ES-I3 (cell line): Measurements from ENCODE around the gene MED23.

ENCODE experiments used
- H3K36me3 ChIP-seq: 2 replicates; pipeline ENCODE4 v1.6.1; 2013; ENCODE audit warnings: mild to moderate bottlenecking, low read length, control low read depth, moderate library complexity; ENCODE audit not compliant: insufficient read depth
- H3K4me1 ChIP-seq: 2 replicates; pipeline ENCODE4 v1.6.1; 2013; ENCODE audit warnings: mild to moderate bottlenecking, control low read depth, low read length; ENCODE audit not compliant: insufficient read depth
- H3K9ac ChIP-seq: 2 replicates; pipeline ENCODE4 v1.6.1; 2013; ENCODE audit warnings: low read depth, mild to moderate bottlenecking, low read length, moderate library complexity
- H3K9me3 ChIP-seq: 2 replicates; pipeline ENCODE4 v1.6.1; 2013; ENCODE audit warnings: mild to moderate bottlenecking, low read length, moderate library complexity; ENCODE audit not compliant: control insufficient read depth, insufficient read depth

The MED23 gene

DNA sequence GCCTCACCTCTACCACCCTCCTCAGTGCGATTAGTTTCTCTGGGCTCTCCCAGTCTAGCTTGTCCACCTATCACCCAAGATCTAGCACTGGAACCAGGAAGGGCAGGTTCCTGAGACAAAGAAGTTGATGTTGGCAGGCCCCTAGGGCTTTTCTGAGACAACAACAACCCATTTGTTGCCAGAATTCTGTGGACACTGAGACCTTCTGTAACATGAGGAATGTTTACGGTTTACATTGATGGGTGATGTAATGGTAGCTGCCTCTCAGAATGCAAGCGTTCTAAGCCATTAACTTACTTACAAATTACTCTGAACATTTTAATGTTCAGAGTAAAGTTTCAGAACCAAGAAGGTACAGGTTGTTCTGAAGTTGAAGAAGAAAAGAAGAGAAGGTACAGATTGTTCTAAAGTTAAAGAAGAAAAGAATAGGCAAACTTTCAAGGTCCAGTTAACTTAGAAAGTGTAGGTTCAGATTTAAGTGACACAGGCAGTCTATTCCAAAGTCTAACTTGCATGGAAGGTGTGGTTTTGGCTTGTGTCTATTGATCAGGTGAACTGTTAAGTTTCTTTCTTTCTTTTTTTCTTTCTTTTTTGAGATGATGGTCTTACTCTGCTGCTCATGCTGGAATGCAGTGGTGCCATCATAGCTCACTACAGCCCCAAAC lies 3.7 kb upstream of the MED23 start:
- no peaks in the 10 kb centered on the region for H3K36me3 ChIP-seq
- no peak overlapping the region for H3K9ac ChIP-seq
- H3K4me1 ChIP-seq = peaks cover 8% of the 10 kb centered on the region; the same call in 1 of the 2 replicates
- no peaks in the 10 kb centered on the region for H3K9me3 ChIP-seq

- no peaks in the 10 kb centered on the region for H3K36me3 ChIP-seq
- H3K9me3 ChIP-seq = no peaks in the 10 kb centered on the region
- peaks cover 8% of the 10 kb centered on the region; the same call in 1 of the 2 replicates for H3K4me1 ChIP-seq
- no peak overlapping the region for H3K9ac ChIP-seq
Measured at GRCh38 chr6:131629651-131630050, 1.6 kb upstream of the MED23 start.

DNA sequence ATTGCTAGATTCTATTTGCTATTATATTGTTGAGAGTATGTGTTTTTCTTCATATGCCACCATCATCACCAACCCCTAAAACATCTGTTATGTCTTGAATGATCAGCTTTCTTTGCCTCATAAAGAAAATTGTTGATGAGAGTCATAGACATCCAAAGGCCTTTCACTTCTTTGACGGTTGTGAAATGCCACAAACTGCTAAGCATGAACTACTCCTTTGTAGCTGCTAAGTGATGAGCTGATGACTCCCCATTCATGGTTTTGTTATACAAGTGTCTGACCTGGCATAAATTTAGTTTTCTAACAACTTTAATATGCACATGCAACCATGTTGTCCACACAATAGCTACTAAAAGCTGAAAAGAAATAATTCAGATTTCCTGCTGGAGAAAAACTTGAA lies 684 bp upstream of the MED23 start:
- no peak overlapping the region; the same call in 1 of the 2 replicates for H3K9ac ChIP-seq

GRCh38 chr6:131615275-131615674 lies 12.8 kb downstream of the MED23 start:
- Histone ChIP-seq H3K9ac (no peak overlapping the region), H3K36me3 (peaks cover 9% of the 10 kb centered on the region), H3K9me3 (no peaks in the 10 kb centered on the region), H3K4me1 (no peaks in the 10 kb centered on the region)

More for the DNA sequence above, 684 bp upstream of the MED23 start:
- Histone ChIP-seq H3K9me3 (no peaks in the 10 kb centered on the region), H3K4me1 (peaks cover 8% of the 10 kb centered on the region; the same call in 1 of the 2 replicates), H3K36me3 (no peaks in the 10 kb centered on the region)

- Histone ChIP-seq H3K9me3 (no peaks in the 10 kb centered on the region), H3K4me1 (no peaks in the 10 kb centered on the region), H3K36me3 (peaks cover 7% of the 10 kb centered on the region), H3K9ac (no peak overlapping the region)
Measured at GRCh38 chr6:131613296-131613925, 14.6 kb downstream of the MED23 start.

DNA sequence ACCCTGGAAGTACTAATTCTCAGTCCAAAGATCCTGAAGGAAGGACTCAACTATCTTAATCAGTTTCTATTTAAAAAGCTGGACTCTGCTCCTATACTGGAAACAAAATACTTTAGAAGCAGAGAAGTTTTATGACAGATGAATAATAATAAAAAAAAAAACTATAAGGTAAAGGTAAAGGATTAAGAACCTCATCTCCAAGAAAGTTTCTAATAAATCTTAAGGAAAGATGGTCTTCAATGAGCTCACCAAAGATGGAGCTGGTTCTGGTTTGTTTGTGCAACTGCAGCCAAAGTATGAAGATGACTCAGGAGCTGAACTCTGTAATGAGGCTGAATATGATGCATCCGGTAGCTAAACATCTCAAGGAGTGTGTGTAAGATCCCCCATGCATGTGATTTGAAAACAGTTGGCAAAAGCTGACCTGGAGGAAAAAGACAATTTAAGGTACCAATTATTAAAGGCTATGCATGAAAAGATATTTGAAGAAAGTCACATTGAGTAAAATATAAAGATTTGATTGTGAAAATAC lies 25.2 kb downstream of the MED23 start:
- Histone ChIP-seq H3K9ac (no peak overlapping the region), H3K9me3 (no peaks in the 10 kb centered on the region), H3K4me1 (no peaks in the 10 kb centered on the region), H3K36me3 (peaks cover 13% of the 10 kb centered on the region; the same call in 1 of the 2 replicates)

GRCh38 chr6:131600716-131601115 lies 27.3 kb downstream of the MED23 start:
- H3K36me3 ChIP-seq = peaks cover 16% of the 10 kb centered on the region; the same call in 1 of the 2 replicates
- H3K9me3 ChIP-seq = no peaks in the 10 kb centered on the region
- no peak overlapping the region for H3K9ac ChIP-seq
- no peaks in the 10 kb centered on the region for H3K4me1 ChIP-seq

DNA sequence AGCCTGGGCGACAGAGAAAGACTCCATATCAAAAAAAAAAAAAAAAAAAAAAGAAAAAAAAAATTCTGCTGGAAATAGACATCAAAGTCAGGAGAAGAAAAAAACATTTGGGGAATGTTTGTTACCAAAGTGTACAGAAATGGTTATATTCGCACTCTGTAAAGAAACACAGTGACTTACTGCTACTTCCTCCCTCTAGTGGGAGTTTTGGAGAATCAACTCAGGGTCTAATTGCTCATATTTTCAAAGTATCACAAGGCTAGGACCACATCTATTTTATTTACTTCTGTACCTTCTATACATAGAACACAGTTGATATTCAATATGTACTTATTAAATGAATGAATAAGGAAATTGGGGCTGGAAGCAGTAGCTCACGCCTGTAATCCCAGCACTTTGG lies 30.6 kb downstream of the MED23 start:
- H3K36me3 ChIP-seq = peaks cover 29% of the 10 kb centered on the region
- H3K9me3 ChIP-seq = no peaks in the 10 kb centered on the region
- H3K4me1 ChIP-seq = no peaks in the 10 kb centered on the region
- no peak overlapping the region for H3K9ac ChIP-seq

DNA sequence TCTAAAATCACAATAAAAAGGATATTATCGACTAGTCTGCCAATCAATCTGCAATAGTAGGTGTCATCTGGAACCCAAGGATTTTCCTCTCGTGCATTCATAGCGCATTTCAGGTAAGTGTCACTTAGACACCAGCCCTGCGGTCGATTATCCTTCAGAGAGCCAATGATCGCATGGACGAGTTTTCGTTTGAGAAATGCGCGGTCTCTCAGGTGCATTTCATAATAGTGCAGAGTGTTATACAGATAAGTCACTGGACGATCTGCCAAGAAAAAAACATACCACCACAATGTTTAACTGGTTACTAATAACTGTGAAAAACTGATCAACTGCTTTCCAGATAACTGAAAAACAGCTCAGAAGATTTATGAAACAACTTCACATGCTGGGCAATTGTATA lies 34.0 kb downstream of the MED23 start:
- H3K9ac ChIP-seq = no peak overlapping the region
- no peaks in the 10 kb centered on the region for H3K9me3 ChIP-seq
- H3K36me3 ChIP-seq = peaks cover 28% of the 10 kb centered on the region
- no peaks in the 10 kb centered on the region for H3K4me1 ChIP-seq

GRCh38 chr6:131592935-131593334 lies 35.1 kb downstream of the MED23 start:
- peaks cover 18% of the 10 kb centered on the region for H3K36me3 ChIP-seq
- H3K9ac ChIP-seq = no peak overlapping the region
- H3K9me3 ChIP-seq = no peaks in the 10 kb centered on the region
- no peaks in the 10 kb centered on the region for H3K4me1 ChIP-seq

DNA sequence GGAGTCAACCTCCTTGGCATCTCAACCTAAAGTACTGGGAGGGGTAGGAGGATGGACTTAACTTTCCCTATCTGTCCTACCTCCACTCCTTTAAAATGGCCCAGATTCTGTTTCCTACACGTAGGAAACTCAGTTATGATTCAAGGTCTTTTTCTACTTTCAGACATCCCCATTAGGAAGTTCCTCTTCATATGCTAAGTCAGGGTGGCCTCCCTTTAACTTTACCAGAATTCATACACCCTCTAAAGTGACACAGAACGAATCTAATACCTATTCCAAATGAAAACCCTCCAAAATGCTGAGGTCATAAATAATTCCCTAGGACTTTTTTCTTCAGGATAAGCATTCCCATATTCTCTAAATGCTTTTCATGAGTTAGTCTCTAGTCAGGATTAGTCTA lies 39.4 kb downstream of the MED23 start:
- Histone ChIP-seq H3K9me3 (no peaks in the 10 kb centered on the region), H3K9ac (no peak overlapping the region), H3K4me1 (no peaks in the 10 kb centered on the region), H3K36me3 (peaks cover 17% of the 10 kb centered on the region)

- Histone ChIP-seq H3K4me1 (no peaks in the 10 kb centered on the region), H3K9ac (no peak overlapping the region), H3K9me3 (no peaks in the 10 kb centered on the region), H3K36me3 (peaks cover 19% of the 10 kb centered on the region)
Measured at GRCh38 chr6:131587909-131588308, 40.1 kb downstream of the MED23 start.

DNA sequence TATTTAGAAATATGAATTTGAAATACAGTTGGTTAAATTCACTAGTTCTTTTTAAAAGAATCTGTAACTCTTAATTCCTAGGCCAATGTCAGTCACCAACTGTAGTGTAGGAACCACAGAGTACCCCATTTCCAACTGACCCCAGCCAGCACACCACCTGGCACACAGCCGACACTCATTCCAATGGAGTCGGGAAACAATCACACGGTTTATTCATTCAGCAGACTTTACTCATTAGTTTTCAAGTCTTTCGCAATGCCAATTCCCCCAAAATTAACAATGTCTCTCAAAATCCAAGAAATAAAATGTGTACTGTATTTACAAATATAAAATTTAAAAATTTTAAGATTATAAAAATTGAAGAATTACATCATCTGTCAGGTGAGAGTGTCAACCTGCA lies 41.5 kb downstream of the MED23 start:
- Histone ChIP-seq H3K4me1 (no peaks in the 10 kb centered on the region), H3K9me3 (no peaks in the 10 kb centered on the region), H3K9ac (no peak overlapping the region), H3K36me3 (peaks cover 14% of the 10 kb centered on the region; the same call in 1 of the 2 replicates)

GRCh38 chr6:131581523-131581922 lies 46.5 kb downstream of the MED23 start:
- Histone ChIP-seq H3K36me3 (peaks cover 8% of the 10 kb centered on the region), H3K9ac (no peak overlapping the region), H3K9me3 (no peaks in the 10 kb centered on the region), H3K4me1 (peaks cover 6% of the 10 kb centered on the region; the same call in 1 of the 2 replicates)
